ENCODE measurements around the gene IKZF3.

The IKZF3 gene

GRCh38 chr17:39744075-39744835 is 119.9 kb downstream of the IKZF3 start:
- in situ Hi-C loops (cut with MboI; ENCODE audit: low sequenced_read_pairs): loop anchor here (10.0 kb wide), 1 partner anchor 59 kb away; the partner anchor contains the start of gene PGAP3

- in situ Hi-C loops (cut with MboI; ENCODE audit: low sequenced_read_pairs): loop anchor here (10.0 kb wide), 1 partner anchor 58 kb away; the partner anchor contains the start of gene PGAP3
Measured at GRCh38 chr17:39742856-39743436, 121.2 kb downstream of the IKZF3 start.

DNA sequence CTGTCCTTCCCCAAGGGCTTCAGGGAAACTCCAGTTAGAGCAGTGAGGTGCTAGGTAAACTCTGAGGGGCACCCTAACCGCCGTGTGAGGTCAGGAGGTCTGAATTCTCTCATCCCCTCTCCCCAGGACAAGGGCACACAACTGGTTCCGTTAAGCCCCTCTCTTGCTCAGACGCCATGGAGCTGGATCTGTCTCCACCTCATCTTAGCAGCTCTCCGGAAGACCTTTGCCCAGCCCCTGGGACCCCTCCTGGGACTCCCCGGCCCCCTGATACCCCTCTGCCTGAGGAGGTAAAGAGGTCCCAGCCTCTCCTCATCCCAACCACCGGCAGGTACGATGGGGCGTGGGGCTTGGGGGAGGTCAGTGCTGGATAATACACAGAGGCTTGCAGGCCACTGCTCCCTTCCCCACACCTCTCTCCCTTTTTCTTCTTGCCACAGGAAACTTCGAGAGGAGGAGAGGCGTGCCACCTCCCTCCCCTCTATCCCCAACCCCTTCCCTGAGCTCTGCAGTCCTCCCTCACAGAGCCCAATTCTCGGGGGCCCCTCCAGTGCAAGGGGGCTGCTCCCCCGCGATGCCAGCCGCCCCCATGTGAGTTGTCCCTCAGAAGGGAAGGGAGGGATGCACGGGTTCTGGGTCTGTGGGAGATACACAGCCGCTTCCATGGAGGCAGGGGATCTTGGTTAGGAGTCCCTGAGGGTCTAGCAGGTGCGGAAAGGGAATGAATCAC is 121.8 kb downstream of the IKZF3 start:
- in situ Hi-C loops (cut with MboI; ENCODE audit: low sequenced_read_pairs): loop anchor here (10.0 kb wide), 1 partner anchor 57 kb away; the partner anchor contains the start of gene PGAP3

DNA sequence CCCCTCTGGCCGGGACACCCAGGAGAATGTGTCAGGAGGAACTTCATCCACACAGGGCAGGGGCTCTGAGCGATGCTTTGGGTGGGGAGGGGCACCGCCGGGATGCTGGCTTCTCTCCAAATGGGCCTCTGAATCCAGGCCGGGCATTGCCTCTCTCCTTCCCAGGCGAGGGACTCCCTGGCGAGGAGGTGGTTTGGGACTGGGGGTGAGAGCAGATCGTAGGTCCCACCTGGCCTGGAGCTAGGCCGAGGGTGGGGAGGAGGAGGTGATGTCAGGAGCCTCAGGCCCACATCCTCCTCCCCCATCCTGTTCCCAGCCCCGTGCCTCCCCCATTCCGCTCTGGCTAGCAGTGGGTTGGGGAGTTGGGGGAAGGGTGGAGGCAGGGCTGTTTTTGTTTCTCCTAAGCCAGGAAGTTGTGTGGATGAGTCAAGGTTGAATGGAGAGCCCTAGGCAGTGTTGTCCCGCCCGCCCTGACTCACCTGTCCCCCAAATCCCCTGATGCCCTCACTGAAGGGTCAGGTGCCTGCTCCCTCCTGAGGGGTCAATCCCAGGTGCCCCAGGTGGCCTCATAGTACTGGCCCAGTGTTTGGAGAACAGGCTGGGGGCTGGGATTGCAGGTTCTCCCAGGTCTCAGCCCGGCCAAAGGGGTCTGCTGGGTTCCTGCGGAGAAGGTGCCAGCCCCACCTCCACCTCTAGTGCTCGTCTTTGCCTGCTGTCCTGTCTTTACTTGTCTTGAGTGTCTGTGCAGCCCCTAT is 123.6 kb downstream of the IKZF3 start:
- in situ Hi-C loops (cut with MboI; ENCODE audit: low sequenced_read_pairs): loop anchor here (10.0 kb wide), 1 partner anchor 56 kb away; the partner anchor contains the start of gene PGAP3

- in situ Hi-C loops (cut with MboI; ENCODE audit: low sequenced_read_pairs): loop anchor here (10.0 kb wide), 1 partner anchor 55 kb away; the partner anchor contains the start of gene PGAP3
Measured at GRCh38 chr17:39739885-39740356, 124.2 kb downstream of the IKZF3 start.

GRCh38 chr17:39738983-39739884 is 124.9 kb downstream of the IKZF3 start:
- in situ Hi-C loops (cut with MboI; ENCODE audit: low sequenced_read_pairs): no loop called here

- in situ Hi-C loops (cut with MboI; ENCODE audit: low sequenced_read_pairs): no loop called here
Measured at GRCh38 chr17:39738568-39738901, 125.6 kb downstream of the IKZF3 start.

GRCh38 chr17:39737760-39738567 is 126.1 kb downstream of the IKZF3 start, which contains the start of gene GRB7:
GRB7 (plus strand) TSS chr17:39737938; CDS start chr17:39742302, 4,364 bp downstream.
- in situ Hi-C loops (cut with MboI; ENCODE audit: low sequenced_read_pairs): no loop called here

DNA sequence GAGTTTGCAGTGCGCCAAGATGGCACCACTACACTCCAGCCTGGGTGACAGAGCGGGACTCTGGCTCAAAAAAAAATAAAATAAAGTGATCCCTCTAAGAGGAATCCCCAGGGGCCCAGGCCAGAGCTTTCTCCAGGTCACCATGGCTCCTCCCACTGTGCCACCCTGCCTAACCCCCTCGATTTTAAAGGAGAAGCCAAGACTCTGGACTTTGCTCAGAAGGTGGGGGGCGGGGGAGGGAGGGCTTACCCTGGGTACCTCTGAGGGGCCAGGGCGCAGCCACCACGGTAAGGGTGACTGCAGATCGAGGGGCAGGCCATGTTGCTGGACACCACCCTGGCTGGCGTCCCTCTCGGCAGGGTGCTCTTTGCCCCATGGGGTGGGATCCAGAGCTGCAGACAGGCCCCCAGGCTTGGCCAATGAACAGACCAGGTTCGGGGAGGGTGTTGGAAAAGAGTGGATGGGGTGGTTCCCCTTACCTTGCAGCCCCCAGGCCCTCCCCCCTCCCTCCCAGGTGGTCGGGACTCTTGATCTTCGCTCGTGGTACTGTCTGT is 126.8 kb downstream of the IKZF3 start:
- in situ Hi-C loops (cut with MboI; ENCODE audit: low sequenced_read_pairs): no loop called here

DNA sequence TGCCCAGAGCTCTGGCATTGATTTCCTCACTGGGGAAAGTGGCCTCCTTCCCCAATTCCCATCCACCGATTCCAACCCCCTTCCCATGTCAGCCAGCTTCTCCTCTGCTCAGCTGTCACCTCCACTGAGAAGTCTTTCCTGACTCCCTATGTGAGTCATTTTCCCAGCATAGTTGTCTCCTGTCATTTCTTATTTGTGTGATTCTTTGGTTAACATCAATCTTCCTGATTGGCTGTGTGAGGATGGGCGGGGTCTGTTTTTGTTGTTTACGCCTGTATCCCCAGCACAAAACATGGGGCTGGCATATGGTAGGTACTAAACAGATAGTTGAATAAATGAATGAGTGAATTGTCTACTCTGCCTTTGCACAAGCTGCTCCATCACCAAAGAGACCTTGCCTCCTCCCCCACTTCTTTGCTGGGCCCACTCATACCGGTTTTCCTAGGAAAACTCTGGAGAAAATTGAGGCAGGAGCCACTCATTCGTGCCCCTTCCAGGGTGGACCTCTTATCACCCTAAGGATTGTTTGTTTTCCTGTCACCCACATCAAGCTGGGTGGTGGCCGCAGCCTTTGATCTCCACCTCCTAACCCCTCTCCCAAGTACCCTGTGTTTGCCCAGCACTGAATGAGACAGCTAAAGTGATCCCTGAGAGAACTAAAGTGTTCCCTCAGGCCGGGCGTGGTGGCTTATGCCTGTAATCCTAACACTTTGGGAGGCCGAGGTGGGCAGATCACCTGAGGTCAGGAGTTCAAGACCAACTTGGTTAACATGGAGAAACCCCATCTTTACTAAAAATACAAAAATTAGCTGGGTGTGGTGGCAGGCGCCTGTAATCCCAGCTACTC is 127.6 kb downstream of the IKZF3 start:
- in situ Hi-C loops (cut with MboI; ENCODE audit: low sequenced_read_pairs): no loop called here

DNA sequence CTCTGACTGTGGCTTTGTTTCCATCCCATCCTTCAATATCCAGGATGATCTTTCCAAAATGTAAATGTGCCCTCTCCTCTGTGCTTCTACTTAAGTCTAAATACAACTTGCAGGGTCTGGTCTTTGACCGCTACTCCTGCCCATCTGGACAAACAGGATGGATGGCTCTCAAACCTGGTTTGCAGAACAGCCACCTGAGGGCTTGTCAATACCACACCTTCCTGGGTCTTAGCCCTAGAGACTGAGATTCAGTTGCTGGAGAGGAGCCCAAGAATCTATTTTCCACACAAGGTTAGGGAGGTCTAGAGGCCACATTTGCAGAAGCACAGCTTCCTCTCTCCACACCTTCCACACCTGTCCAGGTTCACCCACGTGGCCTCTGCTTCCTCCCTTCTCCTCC is 128.2 kb downstream of the IKZF3 start:
- in situ Hi-C loops (cut with MboI; ENCODE audit: low sequenced_read_pairs): no loop called here

- in situ Hi-C loops (cut with MboI; ENCODE audit: low sequenced_read_pairs): no loop called here
Measured at GRCh38 chr17:39732586-39732985, 131.5 kb downstream of the IKZF3 start.

- in situ Hi-C loops (cut with MboI; ENCODE audit: low sequenced_read_pairs): no loop called here
Measured at GRCh38 chr17:39730095-39730921, 133.8 kb downstream of the IKZF3 start, which contains the start of gene MIEN1. MIEN1 (minus strand) TSS chr17:39730532; CDS start chr17:39730495, 37 bp downstream.

DNA sequence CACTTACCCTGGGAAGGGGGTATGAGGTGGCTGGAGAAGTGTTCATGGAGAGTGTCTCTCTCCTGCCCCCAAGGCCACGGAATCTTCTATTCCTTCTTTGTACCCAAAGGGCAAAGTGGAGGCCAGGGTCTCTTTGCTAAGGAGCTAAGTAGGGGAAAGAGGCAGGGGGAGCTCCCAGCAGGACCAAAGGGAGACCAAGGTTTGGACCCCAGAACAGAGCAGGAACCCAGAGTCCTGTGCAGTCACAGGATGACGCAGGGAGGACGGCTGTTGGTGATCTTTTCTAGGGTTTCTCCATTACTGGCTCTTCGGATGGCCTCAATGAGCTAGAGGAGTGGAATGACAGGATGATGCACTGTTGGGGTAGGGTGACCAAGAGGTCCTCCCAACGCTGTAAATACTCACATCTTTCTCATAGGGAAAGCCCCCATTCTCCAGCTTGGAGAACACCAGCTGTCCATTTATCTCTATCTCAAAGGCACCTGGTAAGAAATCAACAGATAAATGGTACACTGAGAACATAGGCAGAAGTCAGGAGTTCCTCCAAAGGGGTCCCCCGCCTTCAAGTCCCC is 134.7 kb downstream of the IKZF3 start:
- in situ Hi-C loops (cut with MboI; ENCODE audit: low sequenced_read_pairs): no loop called here

DNA sequence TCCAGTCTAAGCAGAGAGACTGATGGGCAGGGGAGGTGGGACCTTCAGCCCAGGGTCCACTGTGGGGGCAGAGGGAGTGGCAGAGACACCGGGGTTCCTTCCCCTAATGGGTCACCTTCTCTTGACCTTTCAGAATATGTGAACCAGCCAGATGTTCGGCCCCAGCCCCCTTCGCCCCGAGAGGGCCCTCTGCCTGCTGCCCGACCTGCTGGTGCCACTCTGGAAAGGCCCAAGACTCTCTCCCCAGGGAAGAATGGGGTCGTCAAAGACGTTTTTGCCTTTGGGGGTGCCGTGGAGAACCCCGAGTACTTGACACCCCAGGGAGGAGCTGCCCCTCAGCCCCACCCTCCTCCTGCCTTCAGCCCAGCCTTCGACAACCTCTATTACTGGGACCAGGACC is 136.6 kb downstream of the IKZF3 start:
- in situ Hi-C loops (cut with MboI; ENCODE audit: low sequenced_read_pairs): no loop called here

- in situ Hi-C loops (cut with MboI; ENCODE audit: low sequenced_read_pairs): no loop called here
Measured at GRCh38 chr17:39726617-39727016, 137.5 kb downstream of the IKZF3 start.

Data from HL-60/S4 (cell line).